ENCODE results near the gene MPI.
"Not testable (repeated sequence)": the region's sequence is repeated elsewhere in the genome, so short reads cannot be mapped to it uniquely, and the experiment has no call there.

MPI gene

DNA sequence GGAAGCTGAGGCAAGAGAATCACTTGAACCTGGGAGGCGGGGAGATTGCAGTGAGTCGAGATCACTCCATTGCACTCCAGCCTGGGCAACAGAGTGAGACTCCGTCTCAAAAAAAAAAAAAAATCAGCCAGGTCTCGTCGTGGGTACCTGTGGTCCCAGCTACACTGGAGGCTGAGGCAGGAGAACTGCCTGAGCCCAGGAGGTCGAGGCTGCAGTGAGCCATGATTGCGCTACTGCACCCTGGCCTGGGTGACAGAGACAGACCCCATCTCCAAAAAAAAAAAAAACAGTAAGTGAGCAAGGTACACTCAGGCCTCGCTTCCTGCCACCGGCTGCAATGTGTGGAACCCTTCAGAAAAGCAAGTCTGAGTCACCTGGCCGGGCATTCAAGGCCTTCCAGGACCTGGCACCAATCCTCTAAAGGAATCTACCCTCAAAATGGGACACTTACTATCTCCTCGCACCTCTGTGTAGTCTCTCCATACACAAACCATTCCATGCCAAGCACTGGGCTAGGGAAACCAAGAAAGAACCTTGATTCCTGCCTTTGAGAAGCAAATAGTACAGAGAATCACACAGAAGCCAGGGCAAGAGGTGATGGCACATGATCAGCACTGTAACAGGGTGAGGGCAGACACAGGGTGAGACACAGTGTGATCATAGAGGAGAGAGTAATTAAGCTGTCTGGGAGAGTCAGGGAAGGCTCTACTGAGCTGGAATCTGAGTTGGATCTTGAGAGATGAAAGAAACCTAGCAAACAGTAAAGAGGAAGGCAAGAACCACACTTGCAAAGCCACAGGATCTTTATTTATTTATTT is 26.4 kb upstream of the MPI start:
- DNase-seq (ENCODE audit: low read depth), result no peak

DNA sequence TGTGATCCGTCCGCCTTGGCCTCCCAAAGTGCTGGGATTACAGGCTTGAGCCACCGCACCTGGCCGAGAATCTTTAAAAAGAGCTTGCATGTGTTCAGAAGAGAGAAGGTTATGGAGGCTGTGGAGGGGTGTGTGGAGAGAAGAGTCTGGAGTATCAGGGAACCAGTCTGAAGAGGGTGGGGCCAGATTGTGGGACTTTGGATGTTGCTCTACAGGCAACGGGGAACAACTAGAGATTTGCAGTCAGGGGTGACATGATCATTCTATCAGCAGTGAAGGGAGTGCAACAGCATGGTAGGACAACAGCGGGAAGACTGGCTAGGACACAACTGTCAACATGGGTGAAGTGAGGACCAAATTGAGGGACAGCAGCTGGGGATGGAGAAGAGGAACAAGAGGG is 25.5 kb upstream of the MPI start:
- no peak for DNase-seq (ENCODE audit: low read depth)

DNA sequence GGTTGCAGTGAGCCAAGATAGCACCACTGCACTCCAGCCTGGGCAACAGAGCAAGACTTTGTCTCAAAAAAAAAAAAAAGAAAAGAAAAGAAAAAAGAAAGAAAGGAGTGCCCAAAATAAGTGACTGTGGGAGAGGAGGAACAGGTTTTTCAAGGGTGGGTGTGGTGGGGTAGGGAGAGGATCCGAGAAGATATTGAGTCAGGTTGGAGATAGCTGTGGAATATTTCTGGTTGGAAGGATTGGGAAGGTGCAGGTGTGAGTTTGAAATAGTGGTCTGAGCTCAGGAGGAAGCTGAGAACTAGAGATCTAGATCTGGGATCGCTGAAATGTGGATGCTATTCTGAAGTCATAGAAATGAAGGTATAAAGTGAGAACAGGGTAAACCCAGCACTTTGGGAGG is 24.5 kb upstream of the MPI start:
- no peak for DNase-seq (ENCODE audit: low read depth)

DNA sequence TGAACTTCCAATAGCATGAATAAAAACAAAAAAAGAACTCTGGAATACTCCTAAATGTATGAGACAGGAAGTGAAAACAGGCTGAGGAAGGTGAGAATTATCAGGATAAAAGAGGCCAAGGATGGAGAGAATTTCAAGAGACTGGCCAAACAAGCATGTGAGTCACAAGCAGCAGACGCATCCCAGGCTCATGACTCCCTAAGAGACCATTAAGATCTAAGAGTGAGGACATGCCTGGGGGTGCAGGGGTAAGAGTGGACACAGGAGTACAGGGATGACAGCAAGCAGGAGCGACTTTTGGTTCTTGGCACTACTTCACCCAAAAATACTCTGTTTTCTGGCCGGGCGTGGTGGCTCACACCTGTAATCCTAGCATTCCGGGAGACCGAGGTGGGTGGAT is 23.8 kb upstream of the MPI start:
- DNase-seq (ENCODE audit: low read depth), result no peak

DNA sequence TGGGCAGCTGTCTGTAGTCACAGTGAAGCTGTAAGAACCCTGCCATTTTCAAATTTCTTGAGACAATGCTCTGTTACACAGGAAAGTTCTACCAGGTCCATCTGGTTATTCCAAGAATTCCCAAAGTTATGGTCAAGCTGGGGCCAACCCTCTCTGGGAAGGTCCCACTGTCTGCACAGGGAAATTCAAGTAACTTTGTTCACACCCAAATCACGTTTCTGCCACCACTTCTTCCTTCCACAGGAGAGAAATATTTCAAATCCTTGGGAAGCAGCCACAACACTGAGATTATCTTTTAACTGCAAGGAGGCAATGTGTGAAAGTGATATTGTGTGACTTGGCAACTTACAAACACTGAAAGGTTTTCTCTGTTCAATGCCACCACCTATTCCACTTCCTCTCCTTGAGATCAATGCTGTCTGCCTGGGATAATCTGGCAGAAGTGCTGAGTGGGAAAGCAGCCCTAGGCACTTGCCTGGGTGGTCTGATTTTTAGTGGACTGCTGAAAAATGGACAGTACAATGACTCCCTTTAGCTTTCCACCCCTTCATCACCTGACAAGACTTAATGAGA is 22.3 kb upstream of the MPI start:
- no peak for DNase-seq (ENCODE audit: low read depth)

DNA sequence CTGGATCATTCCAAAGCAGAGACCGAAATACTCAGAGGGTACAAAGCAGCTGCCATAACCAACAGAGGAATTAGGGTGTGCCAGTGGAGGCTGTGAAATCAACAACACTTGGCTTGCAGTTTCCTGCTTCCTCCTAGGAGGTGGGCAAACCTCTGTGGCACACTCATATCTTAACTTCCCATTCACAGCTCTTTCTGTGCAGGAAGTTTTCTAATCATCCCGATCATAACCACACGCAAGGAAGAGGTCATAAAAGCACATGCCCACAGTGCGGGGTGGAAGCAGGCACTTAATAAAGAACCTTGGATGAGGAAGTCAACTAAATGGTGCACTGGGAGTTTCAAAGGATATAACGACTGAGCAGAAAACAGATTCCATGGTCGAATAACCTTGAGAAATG is 21.8 kb upstream of the MPI start:
- DNase-seq (ENCODE audit: low read depth), result no peak

DNA sequence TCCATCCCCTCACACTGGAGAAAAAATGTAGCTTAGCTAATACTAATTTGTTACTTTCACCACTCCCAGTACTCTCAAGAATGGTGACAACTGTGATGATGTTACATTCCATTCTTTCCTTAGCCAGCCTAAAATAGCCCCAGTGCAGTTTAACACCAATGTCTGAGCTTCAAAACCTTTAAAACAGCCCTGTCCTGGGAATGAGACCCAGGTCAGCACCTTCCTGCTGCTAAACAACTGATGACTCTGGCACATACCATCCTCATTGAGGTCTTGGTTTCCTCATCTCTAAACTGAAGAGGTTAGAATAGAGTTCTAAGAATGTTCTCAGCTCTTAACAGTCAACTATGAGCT is 20.5 kb upstream of the MPI start:
- DNase-seq (ENCODE audit: low read depth), result no peak

DNA sequence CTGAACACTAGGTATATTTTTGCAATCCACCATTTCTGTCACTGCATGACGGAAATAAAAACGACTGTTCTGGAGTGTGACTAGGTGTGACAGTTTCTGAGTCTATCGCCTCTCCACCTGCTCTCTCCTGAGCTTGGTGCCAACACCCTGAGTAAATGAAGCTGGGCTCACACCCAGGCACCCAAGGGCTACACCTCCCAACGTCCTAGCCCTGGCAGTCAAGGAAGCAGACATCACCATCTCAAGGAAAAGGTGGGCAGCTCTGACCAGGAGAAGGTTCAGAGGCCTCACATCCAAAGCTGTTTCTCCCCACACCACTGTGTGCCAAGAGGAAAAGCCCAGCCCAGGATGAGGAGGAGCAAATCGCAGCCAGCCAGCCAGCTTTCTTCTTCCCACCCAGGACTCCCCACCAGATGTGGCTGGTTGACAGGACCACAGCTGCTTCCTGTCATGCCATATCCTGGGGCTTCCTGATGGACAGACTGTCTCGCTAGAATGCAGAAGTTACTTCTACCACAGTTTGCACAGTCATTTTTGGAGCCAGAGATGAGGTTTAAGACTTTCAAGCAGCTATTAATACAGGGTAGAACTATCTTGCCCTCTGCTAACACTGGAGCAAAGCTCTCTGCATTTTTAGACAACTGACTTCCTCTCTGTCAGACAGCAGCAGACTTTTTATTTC is 20.0 kb upstream of the MPI start:
- no peak for DNase-seq (ENCODE audit: low read depth)

DNA sequence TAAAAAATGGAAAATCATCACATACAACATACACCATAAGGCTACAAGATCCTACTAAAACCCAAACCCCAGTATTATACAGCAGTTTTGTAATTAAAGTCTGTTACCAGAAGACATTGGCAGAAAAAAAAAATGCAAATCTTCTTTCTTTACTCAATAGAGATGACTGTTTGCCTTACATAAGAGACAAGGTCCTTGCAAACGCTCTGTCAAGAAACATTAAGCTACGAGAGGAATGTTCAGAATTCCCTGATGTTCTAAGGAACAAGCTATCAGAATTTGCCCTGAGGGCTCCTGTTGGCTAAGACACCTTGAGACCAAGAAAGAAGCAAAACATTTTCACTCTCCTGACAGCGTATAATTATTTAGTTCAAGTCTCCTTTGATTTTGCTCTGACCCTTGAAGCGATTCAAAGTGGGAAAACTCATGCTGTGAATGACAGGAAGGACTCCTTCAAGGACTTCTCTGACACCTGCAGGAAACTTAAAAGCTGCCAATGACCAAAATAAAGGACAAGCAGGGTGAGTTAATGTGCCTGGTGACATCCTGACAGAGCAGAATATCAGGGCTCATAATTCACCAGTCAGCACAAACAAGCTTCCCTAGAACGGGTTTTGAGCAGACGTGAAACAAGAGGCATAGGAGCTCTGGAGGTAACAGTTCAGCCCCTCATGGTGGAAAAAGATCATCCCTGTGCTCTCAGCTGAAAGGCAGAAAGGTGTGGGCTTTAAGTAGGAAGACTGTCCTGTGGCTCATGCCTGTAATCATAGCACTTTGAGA is 19.2 kb upstream of the MPI start:
- no peak for DNase-seq (ENCODE audit: low read depth)

DNA sequence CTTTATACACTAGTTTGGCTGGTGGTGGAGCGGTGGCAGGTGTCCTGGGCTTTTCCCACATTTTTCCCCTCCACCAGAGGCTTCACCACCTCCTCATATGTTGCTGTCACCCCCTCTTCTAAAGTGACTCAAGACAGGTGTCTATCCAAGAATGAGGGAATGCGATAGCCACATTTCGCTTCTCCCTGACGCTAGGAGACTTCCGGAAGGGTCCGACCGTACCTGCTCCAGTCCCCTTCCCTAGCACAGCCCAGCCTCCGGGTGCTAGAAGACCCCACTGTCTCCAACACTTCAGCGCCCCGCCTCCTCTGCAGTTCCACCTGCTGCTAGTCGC is 17.2 kb upstream of the MPI start:
- no peak for DNase-seq (ENCODE audit: low read depth)

DNA sequence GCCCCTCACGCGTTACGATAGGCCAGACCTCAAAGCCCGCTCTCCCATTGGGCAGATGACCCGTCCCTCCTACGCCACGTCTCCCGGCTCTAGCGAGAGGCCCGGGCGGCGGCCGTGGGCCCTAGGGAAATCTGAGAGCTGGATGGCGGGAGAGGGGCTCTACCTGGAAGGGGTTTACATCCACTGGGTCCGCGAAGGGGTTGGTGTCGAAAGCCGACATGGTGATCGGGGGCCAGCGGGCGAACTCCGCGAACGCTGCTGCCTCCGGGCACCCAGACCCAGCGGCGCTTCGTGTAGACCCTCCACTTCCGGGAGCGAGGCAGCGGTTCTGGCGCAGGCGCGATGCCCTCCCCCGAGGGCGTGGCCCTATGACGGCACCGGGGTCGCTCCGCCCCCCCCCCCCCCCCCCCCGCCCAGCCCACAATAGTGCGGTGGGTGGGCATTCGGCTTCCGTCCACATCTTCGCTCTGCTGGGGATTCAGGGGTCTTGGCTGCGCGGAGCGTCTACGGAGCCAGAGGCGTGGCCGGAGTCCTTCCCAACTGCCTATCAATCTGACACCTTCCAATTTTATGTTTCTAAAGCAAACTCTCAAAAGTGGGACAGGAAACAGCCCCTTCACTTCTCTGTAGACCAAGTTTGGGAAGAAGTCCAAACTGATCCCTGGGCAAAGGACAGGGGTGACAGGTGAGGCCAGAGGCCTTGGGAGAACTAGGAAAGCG is 16.6 kb upstream of the MPI start, which contains the start of gene SCAMP2:
Gene SCAMP2, minus strand, starts transcription at position 330 of the 720 bp plus-strand sequence. Its CDS starts 110 bp downstream, at position 220.
- DNase-seq (ENCODE audit: low read depth), result peak; percentile 75

DNA sequence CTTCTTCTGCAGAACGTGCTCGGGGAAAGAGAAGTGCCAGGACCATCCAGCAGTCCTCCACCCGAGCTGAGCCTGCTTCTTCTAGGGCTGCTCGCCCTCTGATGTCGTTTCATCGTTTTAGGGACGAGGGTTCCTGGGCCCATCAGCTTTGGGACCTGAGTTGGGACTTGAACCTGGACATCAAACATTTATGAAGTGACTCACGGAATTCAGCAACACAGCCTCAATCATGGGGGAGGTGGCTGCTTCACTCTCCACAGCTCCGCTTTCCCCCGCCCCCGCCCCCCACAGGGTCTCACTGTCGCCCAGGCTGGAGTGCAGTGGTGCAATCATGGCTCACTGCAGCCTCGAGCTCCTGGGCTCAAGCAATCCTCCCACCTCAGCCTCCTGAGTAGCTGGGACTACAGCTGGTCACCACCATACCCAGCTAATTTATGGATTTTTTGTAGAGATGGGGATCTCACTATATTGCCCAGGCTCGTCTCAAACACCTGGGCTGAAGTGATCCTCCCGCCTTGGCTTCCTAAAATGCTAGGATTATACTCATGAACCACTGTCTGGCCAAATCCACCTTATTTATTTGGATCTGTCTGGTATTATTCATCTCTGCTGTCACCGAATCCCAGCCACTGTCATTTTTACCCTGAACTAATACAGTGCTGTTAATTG is 16.0 kb upstream of the MPI start:
- no peak for DNase-seq (ENCODE audit: low read depth)

DNA sequence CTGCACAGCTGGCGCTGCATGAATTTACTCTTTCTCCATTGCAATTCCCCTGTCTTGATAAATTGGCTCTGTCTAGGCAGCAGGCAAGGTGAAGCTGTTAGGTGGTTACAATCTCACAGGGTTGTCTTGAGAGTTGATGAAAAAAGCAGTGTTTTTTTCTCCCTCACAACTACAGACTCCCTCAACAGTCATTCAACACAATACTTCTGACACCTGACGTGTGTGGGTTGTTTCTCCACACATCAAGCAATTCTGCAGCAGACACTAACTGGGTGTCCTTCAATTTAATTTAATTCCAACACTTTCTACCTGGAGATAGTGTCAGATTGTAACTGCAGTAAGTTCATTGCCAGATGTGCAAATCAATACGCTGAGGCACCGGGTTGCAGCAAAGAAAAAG is 11.6 kb upstream of the MPI start:
- no peak for DNase-seq (ENCODE audit: low read depth)

DNA sequence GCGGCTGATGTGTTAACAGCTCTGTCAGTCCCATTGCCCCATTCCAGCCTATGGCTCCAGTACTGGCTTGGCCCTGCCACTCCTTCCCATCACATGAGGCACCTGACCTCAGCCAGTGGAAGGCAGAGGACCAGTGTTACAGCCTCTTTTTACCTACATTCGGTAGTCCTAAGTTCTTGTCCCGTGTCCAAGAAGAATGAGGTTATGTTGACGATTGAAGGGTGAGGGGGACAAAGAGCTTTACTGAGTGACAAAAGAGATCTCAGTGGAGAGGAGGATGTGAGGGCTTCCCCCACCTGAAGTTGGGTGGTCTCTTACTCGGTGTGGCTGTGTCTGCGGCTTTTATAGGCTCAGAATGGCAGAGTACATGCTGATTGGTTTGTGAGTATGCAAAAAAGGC is 7.3 kb upstream of the MPI start:
- DNase-seq (ENCODE audit: low read depth), result no peak

DNA sequence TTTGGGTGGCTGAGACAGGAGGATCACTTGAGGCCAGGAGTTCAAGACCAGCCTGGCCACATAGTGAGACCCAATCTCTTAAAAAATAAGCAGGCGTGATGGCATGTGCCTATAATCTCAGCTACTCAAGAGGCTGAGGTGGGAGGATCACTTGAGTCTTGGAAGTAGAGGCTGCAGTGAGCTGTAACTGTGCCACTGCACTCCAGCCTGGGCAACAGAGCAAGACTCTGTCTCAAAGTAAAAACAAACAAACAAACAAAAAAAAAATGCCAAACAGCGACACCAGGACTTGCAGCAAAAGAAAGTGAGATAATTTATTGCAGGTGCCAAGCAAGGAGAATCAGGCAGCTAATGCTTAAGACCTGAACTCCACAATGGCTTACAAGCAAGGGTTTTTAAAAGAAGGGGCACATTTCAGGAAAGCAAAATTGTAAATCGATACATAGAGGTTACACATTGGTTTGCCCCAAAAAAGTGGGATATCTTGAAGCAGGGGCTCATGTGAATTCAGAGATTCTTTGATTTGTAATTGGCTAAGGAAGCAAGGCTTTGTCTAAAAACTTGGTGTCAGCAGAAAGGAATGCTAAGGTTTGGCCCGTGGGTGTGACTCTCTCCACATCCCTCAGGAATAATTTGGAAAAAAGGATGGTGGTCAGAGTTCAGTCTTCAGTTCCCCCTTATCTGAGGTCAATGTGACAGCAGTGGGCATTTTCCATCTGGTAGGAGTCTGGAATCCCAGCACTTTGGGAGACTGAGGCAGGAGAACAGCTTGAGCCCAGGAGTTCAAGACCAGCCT is 5.2 kb upstream of the MPI start:
- no peak for DNase-seq (ENCODE audit: low read depth)

DNA sequence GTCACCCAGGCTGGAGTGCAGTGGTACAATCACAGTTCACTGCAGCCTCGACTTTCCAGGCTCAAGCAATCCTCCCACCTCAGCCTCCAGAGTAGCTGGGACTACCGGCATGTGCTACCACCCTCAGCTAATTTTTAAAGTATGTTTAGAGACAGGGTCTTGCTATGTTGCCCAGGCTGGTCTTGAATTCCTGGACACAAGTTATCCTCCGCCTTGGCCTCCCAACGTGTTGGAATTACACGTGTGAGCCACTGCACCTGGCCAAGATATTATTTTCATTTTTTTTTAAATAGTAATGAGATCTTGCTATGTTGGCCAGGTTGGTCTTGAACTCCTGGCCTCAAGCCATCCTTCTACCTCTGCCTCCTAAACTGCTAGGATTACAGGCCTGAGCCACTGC is 4.4 kb upstream of the MPI start:
- DNase-seq (ENCODE audit: low read depth), result no peak

DNA sequence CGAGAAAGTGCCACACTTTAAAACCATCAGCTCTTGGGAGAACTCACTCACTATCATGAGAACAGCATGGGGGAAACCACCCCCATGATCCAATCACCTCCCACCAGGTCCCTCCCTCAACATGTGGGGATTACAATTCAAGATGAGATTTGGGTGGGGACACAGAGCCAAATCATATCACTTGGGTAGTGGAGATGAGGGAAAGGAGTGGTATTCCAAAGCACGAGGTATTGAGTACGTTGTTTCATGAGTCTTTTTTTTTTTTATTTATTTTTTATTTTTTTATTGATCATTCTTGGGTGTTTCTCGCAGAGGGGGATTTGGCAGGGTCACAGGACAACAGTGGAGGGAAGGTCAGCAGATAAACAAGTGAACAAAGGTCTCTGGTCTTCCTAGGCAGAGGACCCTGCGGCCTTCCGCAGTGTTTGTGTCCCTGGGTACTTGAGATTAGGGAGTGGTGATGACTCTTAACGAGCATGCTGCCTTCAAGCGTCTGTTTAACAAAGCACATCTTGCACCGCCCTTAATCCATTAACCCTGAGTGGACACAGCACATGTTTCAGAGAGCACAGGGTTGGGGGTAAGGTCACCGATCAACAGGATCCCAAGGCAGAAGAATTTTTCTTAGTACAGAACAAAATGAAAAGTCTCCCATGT is 2.2 kb upstream of the MPI start:
- DNase-seq (ENCODE audit: low read depth), result not testable (repeated sequence)

DNA sequence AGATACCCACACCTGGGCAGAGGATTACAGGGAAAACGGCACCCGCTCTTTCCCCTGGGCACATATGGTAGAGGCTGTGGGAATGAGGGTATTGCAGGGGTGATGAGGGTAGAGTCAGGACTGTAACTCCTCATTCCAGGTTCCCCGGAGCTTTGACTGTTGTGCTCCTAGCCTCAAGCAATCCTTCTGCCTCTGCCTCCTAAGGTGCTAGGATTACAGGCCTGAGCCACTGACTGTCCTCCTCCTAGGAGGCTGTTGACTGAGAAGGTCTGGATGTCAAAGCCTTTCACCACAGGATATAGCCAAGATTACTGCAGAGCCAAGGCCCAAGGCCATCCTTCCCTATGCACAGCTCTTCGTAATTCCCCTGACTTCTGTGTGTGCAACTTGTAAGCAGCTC is 1.1 kb upstream of the MPI start:
- DNase-seq (ENCODE audit: low read depth), result no peak

DNA sequence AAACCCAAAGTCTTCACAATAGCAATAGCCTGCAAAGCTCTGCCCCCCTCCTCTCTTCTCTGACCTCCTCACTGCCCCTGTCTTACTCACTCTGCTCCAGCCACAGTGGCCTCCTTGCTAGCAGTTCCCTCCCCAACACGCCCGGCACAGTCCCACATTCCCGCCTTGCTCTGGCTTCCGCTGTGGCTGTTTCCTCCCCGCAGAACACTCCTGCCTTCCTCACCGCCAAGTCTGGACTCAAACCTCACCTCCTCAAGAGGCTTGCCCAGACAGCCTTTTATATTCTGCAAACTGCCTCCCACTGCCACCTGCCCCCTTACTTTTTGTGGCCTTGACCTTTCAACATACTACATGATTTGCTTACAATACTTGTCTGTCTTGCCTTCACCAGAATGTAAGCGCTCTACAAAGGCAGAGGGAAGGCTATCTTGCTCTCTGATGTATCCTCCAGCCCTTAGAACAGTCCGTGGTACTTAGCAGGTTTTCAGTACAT is 406 bp upstream of the MPI start:
- DNase-seq (ENCODE audit: low read depth), result no peak

DNA sequence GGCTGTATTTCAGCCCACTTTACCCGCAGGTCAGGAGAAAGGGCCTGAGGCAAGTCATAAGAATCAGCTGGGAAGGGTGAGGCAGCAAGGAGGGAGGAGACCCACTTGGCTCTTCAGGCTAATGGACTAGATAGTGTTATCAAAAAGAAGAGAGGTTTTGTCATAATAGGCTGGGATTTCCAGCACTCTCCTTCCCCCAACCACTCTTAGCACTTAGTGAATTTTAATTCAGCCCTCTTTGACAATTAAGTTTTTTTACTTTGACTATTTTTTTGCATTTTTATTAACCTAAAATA is 771 bp downstream of the MPI start:
- DNase-seq (ENCODE audit: low read depth), result no peak
